H9 (cell line): ENCODE data around the gene ZNF618. TPM values are rescaled to one million over a fixed set of nuclear protein-coding genes. Genes with fewer than 3 reads are reported as not detected.

ENCODE experiments used
- DNase-seq: peaks from one replicate; pipeline ENCODE4 v3.0.0-alpha.2; 2017
- H2AFZ ChIP-seq: one replicate; pipeline ENCODE4 v1.6.1; 2013; ENCODE audit warnings: mild to moderate bottlenecking, low read length, control low read depth, moderate library complexity
- H2AK5ac ChIP-seq: 2 replicates; pipeline ENCODE4 v1.6.1; 2013; ENCODE audit warnings: low read length, control low read depth, mixed read lengths; ENCODE audit not compliant: insufficient read length
- H2BK120ac ChIP-seq: one replicate; pipeline ENCODE4 v1.6.1; 2013; ENCODE audit warnings: low read depth, mild to moderate bottlenecking, low read length, control low read depth, inconsistent platforms; ENCODE audit not compliant: poor library complexity, severe bottlenecking
- H2BK12ac ChIP-seq: 2 replicates; pipeline ENCODE4 v1.6.1; 2013; ENCODE audit warnings: low read length, control low read depth, mixed read lengths, low read depth; ENCODE audit not compliant: insufficient read length
- H2BK15ac ChIP-seq: 2 replicates; pipeline ENCODE4 v1.6.1; 2013; ENCODE audit warnings: low read depth, low read length, control low read depth
- H2BK20ac ChIP-seq: one replicate; pipeline ENCODE4 v1.6.1; 2013; ENCODE audit warnings: low read depth, mild to moderate bottlenecking, low read length, control low read depth, inconsistent platforms; ENCODE audit not compliant: poor library complexity, severe bottlenecking
- H2BK5ac ChIP-seq: 2 replicates; pipeline ENCODE4 v1.6.1; 2013; ENCODE audit warnings: low read length, control low read depth, mixed read lengths; ENCODE audit not compliant: insufficient read length
- H3K14ac ChIP-seq: 2 replicates; pipeline ENCODE4 v1.6.1; 2013; ENCODE audit warnings: low read length, control low read depth; ENCODE audit not compliant: insufficient read depth
- H3K18ac ChIP-seq: 2 replicates; pipeline ENCODE4 v1.6.1; 2013; ENCODE audit warnings: low read depth, mild to moderate bottlenecking, mixed read lengths, low read length, control low read depth; ENCODE audit not compliant: insufficient read length
- H3K23ac ChIP-seq: 2 replicates; pipeline ENCODE4 v1.6.1; 2013; ENCODE audit warnings: low read length, control low read depth, mixed read lengths, low read depth; ENCODE audit not compliant: insufficient read length
- H3K23me2 ChIP-seq: 2 replicates; pipeline ENCODE4 v1.6.1; 2013; ENCODE audit warnings: low read depth, mild to moderate bottlenecking, mixed read lengths, low read length, control low read depth; ENCODE audit not compliant: insufficient read length, poor library complexity, severe bottlenecking
- H3K27ac ChIP-seq: 2 replicates; pipeline ENCODE4 v1.5.1; 2013; ENCODE audit warnings: low read length, control low read depth, mixed read lengths, low read depth; ENCODE audit not compliant: insufficient read length
- H3K27me3 ChIP-seq: 2 replicates; pipeline ENCODE4 v1.6.1; 2013; ENCODE audit warnings: low read length, control low read depth, inconsistent platforms; ENCODE audit not compliant: insufficient read depth
- H3K4ac ChIP-seq: 2 replicates; pipeline ENCODE4 v1.6.1; 2013; ENCODE audit warnings: low read depth, mild to moderate bottlenecking, control low read depth, inconsistent platforms, low read length, moderate library complexity
- H3K4me1 ChIP-seq: 2 replicates; pipeline ENCODE4 v1.6.1; 2013; ENCODE audit warnings: low read length, control low read depth, inconsistent platforms; ENCODE audit not compliant: insufficient read depth
- H3K4me2 ChIP-seq: 2 replicates; pipeline ENCODE4 v1.6.1; 2013; ENCODE audit warnings: low read length, control low read depth, mixed read lengths; ENCODE audit not compliant: insufficient read length, insufficient read depth
- H3K56ac ChIP-seq: 2 replicates; pipeline ENCODE4 v1.6.1; 2013; ENCODE audit warnings: low read depth, mild to moderate bottlenecking, mixed read lengths, low read length, control low read depth; ENCODE audit not compliant: insufficient read length
- H3K79me1 ChIP-seq: 2 replicates; pipeline ENCODE4 v1.6.1; 2013; ENCODE audit warnings: low read depth, mild to moderate bottlenecking, moderate library complexity, low read length, control low read depth, inconsistent platforms; ENCODE audit not compliant: insufficient read depth, poor library complexity, severe bottlenecking
- H3K79me2 ChIP-seq: 2 replicates; pipeline ENCODE4 v1.6.1; 2013; ENCODE audit warnings: low read length, control low read depth, inconsistent platforms; ENCODE audit not compliant: insufficient read depth
- H3K9ac ChIP-seq: 2 replicates; pipeline ENCODE4 v1.6.1; 2013; ENCODE audit warnings: low read length, control low read depth, mixed read lengths; ENCODE audit not compliant: insufficient read length; ENCODE audit errors: extremely low read depth
- H3K9me3 ChIP-seq: one replicate; pipeline ENCODE4 v1.6.1; 2013; ENCODE audit warnings: low read depth, low read length, inconsistent platforms; ENCODE audit not compliant: control insufficient read depth
- H3T11ph ChIP-seq: one replicate; pipeline ENCODE4 v1.6.1; 2013; ENCODE audit warnings: mild to moderate bottlenecking, low read length, control low read depth, inconsistent platforms
- H4K20me1 ChIP-seq: one replicate; pipeline ENCODE4 v1.6.1; 2013; ENCODE audit not compliant: control insufficient read depth, insufficient read length, insufficient read depth
- H4K5ac ChIP-seq: 2 replicates; pipeline ENCODE4 v1.6.1; 2013; ENCODE audit warnings: low read depth, mild to moderate bottlenecking, mixed read lengths, low read length, control low read depth; ENCODE audit not compliant: insufficient read length
- H4K8ac ChIP-seq: replicated peaks from 2 replicates; pipeline ENCODE4 v1.6.1; 2013; ENCODE audit warnings: low read length, control low read depth, mixed read lengths, low read depth; ENCODE audit not compliant: insufficient read length
- H4K91ac ChIP-seq: 2 replicates; pipeline ENCODE4 v1.6.1; 2013; ENCODE audit warnings: low read depth, mild to moderate bottlenecking, moderate library complexity, mixed read lengths, low read length, control low read depth; ENCODE audit not compliant: insufficient read length
- H3K27ac Mint-ChIP-seq, 3 experiments: 2 replicates in 2 of 3; 3 replicates in 1 of 3; pipeline ENCODE4 v1.8.0; 2020 to 2021; ENCODE audit warnings: mixed read lengths in 3 of 3, mild to moderate bottlenecking in 1 of 3, moderate library complexity in 1 of 3
- H3K27me3 Mint-ChIP-seq: 2 replicates; pipeline ENCODE4 v1.8.0; 2021; ENCODE audit warnings: low read depth, mild to moderate bottlenecking, moderate library complexity, mixed read lengths
- H3K36me3 Mint-ChIP-seq, 3 experiments: 2 replicates in 2 of 3; 3 replicates in 1 of 3; pipeline ENCODE4 v1.8.0; 2020 to 2021; ENCODE audit warnings: low read depth in 3 of 3, mixed read lengths in 3 of 3; ENCODE audit not compliant: insufficient read depth in 1 of 3
- H3K4me1 Mint-ChIP-seq, 2 experiments: 2 replicates each; pipeline ENCODE4 v1.8.0; 2020; ENCODE audit warnings: mixed read lengths in 2 of 2
- H3K4me3 Mint-ChIP-seq, 2 experiments: 2 replicates in 1 of 2; 3 replicates in 1 of 2; pipeline ENCODE4 v1.8.0; 2020 to 2021; ENCODE audit warnings: mild to moderate bottlenecking in 2 of 2, mixed read lengths in 2 of 2, moderate library complexity in 1 of 2
- H3K9me3 Mint-ChIP-seq, 2 experiments: 2 replicates in 1 of 2; 3 replicates in 1 of 2; pipeline ENCODE4 v1.8.0; 2020; ENCODE audit warnings: mild to moderate bottlenecking in 2 of 2, mixed read lengths in 2 of 2, moderate library complexity in 1 of 2
- WGBS: extraction: QIAGEN DNeasy Blood & Tissue Kit; methylation state at CpG from one replicate; pipeline ENCODE4 v1.1.7; 2013; ENCODE audit warnings: missing lambda C conversion rate, low lambda C conversion rate, mixed read lengths; ENCODE audit not compliant: insufficient read length; ENCODE audit errors: extremely low coverage; 5-methylcytosine and 5-hydroxymethylcytosine counted together
- total RNA-seq: library from RNA; stranded (reverse); gene quantifications from 2 replicates; pipeline ENCODE4 v1.2.1, GENCODE V29; 2021
- TF ChIP-seq, protein P1 (sequence below): fragments of 200-600 bp; sonication (generic); conservative IDR thresholded peaks from 3 replicates; pipeline ENCODE4 v1.8.0; 2021; ENCODE audit warnings: antibody characterized with exemption, mild to moderate bottlenecking

ZNF618 gene
- total RNA-seq, 1 experiment from 2014 or later = 13.6 TPM

DNA sequence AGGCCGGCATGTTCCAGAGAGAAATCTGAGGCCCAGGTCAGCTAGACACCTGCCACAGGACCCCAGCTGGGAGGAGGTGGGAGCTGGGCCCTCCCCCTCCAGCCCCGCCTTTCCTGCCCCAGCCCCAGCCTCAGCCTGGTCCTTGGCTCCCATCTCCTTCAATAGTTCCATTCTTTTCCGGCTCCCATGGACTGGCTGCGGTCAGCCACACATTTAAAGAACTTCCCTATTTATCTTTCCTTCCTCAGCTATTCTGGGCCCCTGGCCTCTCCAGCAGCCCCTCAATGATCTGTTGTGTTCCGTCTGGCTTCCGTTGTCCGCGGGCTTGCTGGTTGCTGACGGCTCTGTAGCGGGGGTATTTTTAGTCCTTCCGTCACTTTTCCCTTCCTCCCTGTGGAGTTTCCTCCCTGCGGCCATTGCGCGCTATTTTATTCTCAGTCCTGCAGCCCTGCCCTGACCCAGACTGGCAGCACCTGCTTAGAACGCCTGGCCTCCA, 128.2 kb downstream of the ZNF618 start:
- no peak overlapping the region for H3K56ac ChIP-seq
- H3K18ac ChIP-seq = no peak overlapping the region
- no peak overlapping the region for H2BK12ac ChIP-seq
- no peaks in the 10 kb centered on the region for H3K27me3 Mint-ChIP-seq
- no peak overlapping the region for H2BK120ac ChIP-seq
- no CpG with 5 or more reads among the region's 15 CpGs for WGBS
- H2BK15ac ChIP-seq = no peak overlapping the region
- no peak overlapping the region for H2AFZ ChIP-seq
- H3K27ac ChIP-seq = no peak overlapping the region
- H3K36me3 Mint-ChIP-seq = peaks cover 6 to 30% (median 20%) of the 10 kb centered on the region in 3 experiments; a peak in 5 of 7 replicates
- H2AK5ac ChIP-seq = no peak overlapping the region
- H3K27me3 ChIP-seq = no peaks in the 10 kb centered on the region
- no peaks in the 10 kb centered on the region for H3K79me1 ChIP-seq
- no peaks in the 10 kb centered on the region for H3K23me2 ChIP-seq
- no peak overlapping the region for H3K4me2 ChIP-seq
- peak; percentile 17 for DNase-seq
- H2BK5ac ChIP-seq = no peak overlapping the region
- no peak overlapping the region for H4K8ac ChIP-seq
- H4K91ac ChIP-seq = no peak overlapping the region
- H3K4me3 Mint-ChIP-seq = no peak overlapping the region; a peak in 1 of 5 replicates
- H3K4ac ChIP-seq = no peak overlapping the region
- H3K79me2 ChIP-seq = no peaks in the 10 kb centered on the region
- H3K9me3 ChIP-seq = no peaks in the 10 kb centered on the region
- no peak overlapping the region for H3K9ac ChIP-seq
- H3T11ph ChIP-seq = no peak overlapping the region
- no peaks in the 10 kb centered on the region for H3K9me3 Mint-ChIP-seq
- H3K14ac ChIP-seq = no peak overlapping the region
- no peak overlapping the region for H2BK20ac ChIP-seq
- no peak overlapping the region for H3K23ac ChIP-seq
- no peak overlapping the region for H4K5ac ChIP-seq
- peak overlapping the region in 1 of 3 experiments; percentile 23; a peak in 1 of 7 replicates for H3K27ac Mint-ChIP-seq
- H4K20me1 ChIP-seq = no peaks in the 10 kb centered on the region
- 0 out of 4 replicates have a peak, but pooled peaks cover 0 to 2% of the 10 kb centered on the region in 2 experiments for H3K4me1 Mint-ChIP-seq
- H3K4me1 ChIP-seq = no peaks in the 10 kb centered on the region
- TF ChIP-seq, protein P1, sequence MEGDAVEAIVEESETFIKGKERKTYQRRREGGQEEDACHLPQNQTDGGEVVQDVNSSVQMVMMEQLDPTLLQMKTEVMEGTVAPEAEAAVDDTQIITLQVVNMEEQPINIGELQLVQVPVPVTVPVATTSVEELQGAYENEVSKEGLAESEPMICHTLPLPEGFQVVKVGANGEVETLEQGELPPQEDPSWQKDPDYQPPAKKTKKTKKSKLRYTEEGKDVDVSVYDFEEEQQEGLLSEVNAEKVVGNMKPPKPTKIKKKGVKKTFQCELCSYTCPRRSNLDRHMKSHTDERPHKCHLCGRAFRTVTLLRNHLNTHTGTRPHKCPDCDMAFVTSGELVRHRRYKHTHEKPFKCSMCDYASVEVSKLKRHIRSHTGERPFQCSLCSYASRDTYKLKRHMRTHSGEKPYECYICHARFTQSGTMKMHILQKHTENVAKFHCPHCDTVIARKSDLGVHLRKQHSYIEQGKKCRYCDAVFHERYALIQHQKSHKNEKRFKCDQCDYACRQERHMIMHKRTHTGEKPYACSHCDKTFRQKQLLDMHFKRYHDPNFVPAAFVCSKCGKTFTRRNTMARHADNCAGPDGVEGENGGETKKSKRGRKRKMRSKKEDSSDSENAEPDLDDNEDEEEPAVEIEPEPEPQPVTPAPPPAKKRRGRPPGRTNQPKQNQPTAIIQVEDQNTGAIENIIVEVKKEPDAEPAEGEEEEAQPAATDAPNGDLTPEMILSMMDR = no peak
